ENCODE measurements around the gene HSD11B1.
A peak's percentile ranks its signal among the peaks of the same experiment; 100 is the strongest.

Gene HSD11B1

GRCh38 chr1:209772126-209772525 is 67.5 kb downstream of the HSD11B1 start:
- in situ Hi-C loops (cut with HindIII; ENCODE audit: low sequenced_read_pairs), result no loop called here
- no peak overlapping the region for H3K4me3 ChIP-seq (ENCODE audit: low read depth, low read length)
- no peak for DNase-seq (ENCODE audit: low read depth)
- TF ChIP-seq CTCF (IDR thresholded peaks at IDR 0.05; ENCODE audit: low read depth, low read length, missing control alignments), result no peak

GRCh38 chr1:209774592-209774991 is 69.9 kb downstream of the HSD11B1 start:
- H3K4me3 ChIP-seq (ENCODE audit: low read depth, low read length), result no peak overlapping the region
- in situ Hi-C loops (cut with HindIII; ENCODE audit: low sequenced_read_pairs), result no loop called here
- no peak for TF ChIP-seq CTCF (IDR thresholded peaks at IDR 0.05; ENCODE audit: low read depth, low read length, missing control alignments)
- DNase-seq (ENCODE audit: low read depth), result no peak

GRCh38 chr1:209775678-209776077 is 71.0 kb downstream of the HSD11B1 start:
- TF ChIP-seq CTCF (IDR thresholded peaks at IDR 0.05; ENCODE audit: low read depth, low read length, missing control alignments), result no peak
- DNase-seq (ENCODE audit: low read depth), result no peak

GRCh38 chr1:209777587-209777986 is 72.9 kb downstream of the HSD11B1 start:
- no peak for DNase-seq (ENCODE audit: low read depth)
- H3K4me3 ChIP-seq (ENCODE audit: low read depth, low read length), result no peak overlapping the region
- no peak for TF ChIP-seq CTCF (IDR thresholded peaks at IDR 0.05; ENCODE audit: low read depth, low read length, missing control alignments)
- in situ Hi-C loops (cut with HindIII; ENCODE audit: low sequenced_read_pairs), result no loop called here

More at GRCh38 chr1:209775678-209776077, 71.0 kb downstream of the HSD11B1 start:
- H3K4me3 ChIP-seq (ENCODE audit: low read depth, low read length), result no peak overlapping the region
- in situ Hi-C loops (cut with HindIII; ENCODE audit: low sequenced_read_pairs), result no loop called here

GRCh38 chr1:209778102-209778501 is 73.5 kb downstream of the HSD11B1 start:
- in situ Hi-C loops (cut with HindIII; ENCODE audit: low sequenced_read_pairs), result no loop called here
- H3K4me3 ChIP-seq (ENCODE audit: low read depth, low read length), result no peak overlapping the region
- no peak for DNase-seq (ENCODE audit: low read depth)
- no peak for TF ChIP-seq CTCF (IDR thresholded peaks at IDR 0.05; ENCODE audit: low read depth, low read length, missing control alignments)

- no peak for TF ChIP-seq CTCF (IDR thresholded peaks at IDR 0.05; ENCODE audit: low read depth, low read length, missing control alignments)
- no peak overlapping the region for H3K4me3 ChIP-seq (ENCODE audit: low read depth, low read length)
- in situ Hi-C loops (cut with HindIII; ENCODE audit: low sequenced_read_pairs), result no loop called here
- no peak for DNase-seq (ENCODE audit: low read depth)
Measured at GRCh38 chr1:209780268-209780667, 75.6 kb downstream of the HSD11B1 start.

GRCh38 chr1:209783386-209783785 is 78.7 kb downstream of the HSD11B1 start:
- in situ Hi-C loops (cut with HindIII; ENCODE audit: low sequenced_read_pairs), result no loop called here
- no peak for DNase-seq (ENCODE audit: low read depth)
- peak overlapping the region; percentile 89 for H3K4me3 ChIP-seq (ENCODE audit: low read depth, low read length)
- TF ChIP-seq CTCF (IDR thresholded peaks at IDR 0.05; ENCODE audit: low read depth, low read length, missing control alignments), result no peak

All from astrocyte of the cerebellum (primary cell).